Activated CD4-positive, alpha-beta T cell treated with anti-CD3 and anti-CD28 coated beads for 36 hours (primary cell): ENCODE measurements around the gene VSX2. TPM values are rescaled to one million over a fixed set of nuclear protein-coding genes. Genes with fewer than 3 reads are reported as not detected.

ENCODE experiments used
- ATAC-seq: fragments of 200-7000 bp; cut with Tn5 transposase; one replicate; pipeline ENCODE4 v1.10.0; 2021; ENCODE audit warnings: mild to moderate bottlenecking, moderate library complexity
- CTCF ChIA-PET: fragments of 350-600 bp; sonication (Branson Sonifier 250); formaldehyde crosslinking; loops from one replicate; lab custom pipeline; 2021; ENCODE audit warnings: antibody characterized with exemption; lab: Charles Lee
- POLR2A ChIA-PET: fragments of 350-600 bp; sonication (Branson Sonifier 250); formaldehyde crosslinking; loops from one replicate; lab custom pipeline; 2021; ENCODE audit warnings: antibody characterized with exemption, inconsistent platforms; lab: Charles Lee
- DNase-seq: peaks from one replicate; pipeline ENCODE4 v3.0.0-alpha.2; 2020
- H3K27ac Mint-ChIP-seq: one replicate; pipeline ENCODE4 v1.8.0; 2021; ENCODE audit warnings: mixed read lengths
- H3K27me3 Mint-ChIP-seq: one replicate; pipeline ENCODE4 v1.8.0; 2021; ENCODE audit warnings: mixed read lengths
- H3K36me3 Mint-ChIP-seq: one replicate; pipeline ENCODE4 v1.8.0; 2021; ENCODE audit warnings: low read depth, mixed read lengths
- H3K4me1 Mint-ChIP-seq: one replicate; pipeline ENCODE4 v1.8.0; 2021; ENCODE audit warnings: mixed read lengths
- H3K4me3 Mint-ChIP-seq: one replicate; pipeline ENCODE4 v1.8.0; 2021; ENCODE audit warnings: mild to moderate bottlenecking, moderate library complexity, mixed read lengths
- H3K9me3 Mint-ChIP-seq: one replicate; pipeline ENCODE4 v1.8.0; 2021; ENCODE audit warnings: low read depth, mixed read lengths
- intact Hi-C, 2 experiments: fragments of 100-400 bp; cut with DNase I in 1 of 2; cut with micrococcal nuclease in 1 of 2; formaldehyde crosslinking; loops; one replicate each; pipeline versions ENCODE4 v1.14.2 to v1.15.1; 2022 to 2024; cut with DNase I, micrococcal nuclease
- total RNA-seq, 2 experiments: library from RNA; stranded (reverse); gene quantifications; one replicate each; pipeline ENCODE4 v1.2.3, GENCODE V29; 2021

Gene VSX2
- total RNA-seq, 2 experiments from 2014 or later = not detected

- no peaks in the 10 kb centered on the region for H3K9me3 Mint-ChIP-seq
- POLR2A ChIA-PET = no interaction called here
Observed at GRCh38 chr14:74245292-74245691, 6.0 kb downstream of the VSX2 start.

GRCh38 chr14:74246542-74246941, 7.3 kb downstream of the VSX2 start:
- POLR2A ChIA-PET = interaction anchor here (0.6 kb wide), 1 partner anchor 161 kb away, joined by 3 read pairs; no protein-coding TSS in a partner anchor
- intact Hi-C loops = no loop called here
- H3K9me3 Mint-ChIP-seq = no peaks in the 10 kb centered on the region
- ATAC-seq (no peak), DNase-seq (no peak)
- no peaks in the 10 kb centered on the region for H3K36me3 Mint-ChIP-seq
- H3K27me3 Mint-ChIP-seq = peaks cover 62% of the 10 kb centered on the region
- CTCF ChIA-PET = interaction anchor here (0.6 to 2.0 kb wide), 5 partner anchors 10 to 94 kb away, joined by 3 to 9 read pairs (median 4); no protein-coding TSS in a partner anchor
- H3K4me1 Mint-ChIP-seq = peaks cover 10% of the 10 kb centered on the region
- no peak overlapping the region for H3K27ac Mint-ChIP-seq
- H3K4me3 Mint-ChIP-seq = no peak overlapping the region

More at GRCh38 chr14:74245292-74245691, 6.0 kb downstream of the VSX2 start:
- Mint-ChIP-seq H3K4me1 (peaks cover 14% of the 10 kb centered on the region), H3K27me3 (peaks cover 69% of the 10 kb centered on the region), H3K36me3 (no peaks in the 10 kb centered on the region), H3K27ac (no peak overlapping the region), H3K4me3 (no peak overlapping the region)
- CTCF ChIA-PET = interaction anchor here (0.6 to 2.0 kb wide), 3 partner anchors 11 to 53 kb away, joined by 3 to 9 read pairs (median 3); no protein-coding TSS in a partner anchor
- DNase-seq = no peak
- no peak for ATAC-seq
- intact Hi-C loops = no loop called here

DNA sequence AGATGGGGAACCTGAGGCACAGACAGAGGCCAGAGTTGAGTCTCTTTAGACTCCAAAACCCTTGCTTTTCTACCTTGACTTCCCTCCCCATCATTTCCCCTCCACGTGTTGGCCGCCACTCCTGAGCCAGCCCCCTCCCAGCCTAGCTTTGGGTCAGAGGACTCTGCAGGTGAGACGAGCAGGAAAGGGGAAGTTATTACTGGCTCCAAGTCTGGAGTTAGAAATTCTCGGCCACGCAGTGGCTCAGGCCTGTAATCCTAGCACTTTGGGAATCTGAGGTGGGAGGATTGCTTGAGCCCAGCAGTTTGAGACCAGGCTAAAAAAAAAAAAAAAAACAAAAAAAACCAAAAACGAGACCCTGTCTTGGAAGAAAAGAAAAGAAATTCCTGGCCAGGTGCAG, 8.8 kb downstream of the VSX2 start:
- DNase-seq (no peak), ATAC-seq (no peak)
- no peak overlapping the region for H3K27ac Mint-ChIP-seq
- no peaks in the 10 kb centered on the region for H3K36me3 Mint-ChIP-seq
- ChIA-PET POLR2A (no interaction called here), CTCF (interaction anchor here (1.1 kb wide), 1 partner anchor 186 kb away, joined by 4 read pairs; no protein-coding TSS in a partner anchor)
- no peaks in the 10 kb centered on the region for H3K9me3 Mint-ChIP-seq
- H3K4me3 Mint-ChIP-seq = no peak overlapping the region
- intact Hi-C loops = no loop called here
- H3K27me3 Mint-ChIP-seq = peaks cover 51% of the 10 kb centered on the region
- peaks cover 7% of the 10 kb centered on the region for H3K4me1 Mint-ChIP-seq

- POLR2A ChIA-PET = interaction anchor here (0.6 kb wide), 1 partner anchor 298 kb away, joined by 5 read pairs; no protein-coding TSS in a partner anchor
- H3K36me3 Mint-ChIP-seq = no peaks in the 10 kb centered on the region
- no peak overlapping the region for H3K27ac Mint-ChIP-seq
- intact Hi-C loops = no loop called here
- peaks cover 36% of the 10 kb centered on the region for H3K27me3 Mint-ChIP-seq
- ATAC-seq (no peak), DNase-seq (no peak)
- peaks cover 7% of the 10 kb centered on the region for H3K4me1 Mint-ChIP-seq
- H3K4me3 Mint-ChIP-seq = no peak overlapping the region
- H3K9me3 Mint-ChIP-seq = no peaks in the 10 kb centered on the region
- CTCF ChIA-PET = interaction anchor here (0.6 to 3.3 kb wide), 9 partner anchors 9 to 943 kb away, joined by 3 to 12 read pairs (median 3); no protein-coding TSS in a partner anchor
Observed at GRCh38 chr14:74249433-74250375, 10.5 kb downstream of the VSX2 start.

DNA sequence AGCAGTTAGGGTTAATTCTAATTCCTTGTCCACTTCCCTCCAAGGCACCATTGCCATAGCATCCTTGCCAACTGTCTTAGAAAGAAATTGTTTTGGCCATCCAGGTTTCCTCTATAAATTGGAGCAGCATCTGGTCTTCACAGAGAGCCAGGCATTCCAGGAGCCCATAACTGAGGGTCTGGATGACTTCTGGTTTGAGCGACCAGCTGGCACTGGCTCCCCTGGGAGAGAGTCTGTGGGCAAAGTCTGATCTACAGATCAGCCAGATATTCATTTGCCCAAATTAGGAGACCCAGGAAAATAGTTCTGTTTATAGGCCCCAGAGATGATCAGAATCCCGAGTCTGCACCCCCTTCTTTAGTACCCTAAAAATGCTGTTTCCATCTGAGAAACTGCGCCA, 16.0 kb downstream of the VSX2 start:
- Mint-ChIP-seq H3K27ac (no peak overlapping the region), H3K4me1 (peaks cover 13% of the 10 kb centered on the region), H3K9me3 (no peaks in the 10 kb centered on the region), H3K4me3 (no peak overlapping the region), H3K27me3 (peaks cover 9% of the 10 kb centered on the region), H3K36me3 (no peaks in the 10 kb centered on the region)
- intact Hi-C loops = no loop called here
- ChIA-PET POLR2A (no interaction called here), CTCF (interaction anchor here (0.7 to 1.5 kb wide), 3 partner anchors 17 to 776 kb away, joined by 3 to 5 read pairs (median 3); partner anchors contain the start of gene VSX2)
- no peak for DNase-seq
- no peak for ATAC-seq

GRCh38 chr14:74257078-74257940, 18.1 kb downstream of the VSX2 start:
- peak overlapping the region; percentile 42 for H3K27ac Mint-ChIP-seq
- no peaks in the 10 kb centered on the region for H3K36me3 Mint-ChIP-seq
- intact Hi-C loops = loop anchor here in 1 of 2 experiments (1.0 kb wide), 5 partner anchors 40 to 236 kb away; partner anchors contain the start of genes ABCD4, ALDH6A1, ISCA2 and LIN52
- H3K4me3 Mint-ChIP-seq = peak overlapping the region; percentile 69
- ChIA-PET CTCF (interaction anchor here (0.6 to 2.2 kb wide), 14 partner anchors 10 to 157 kb away, joined by 3 to 9 read pairs (median 3); no protein-coding TSS in a partner anchor), POLR2A (no interaction called here)
- no peaks in the 10 kb centered on the region for H3K9me3 Mint-ChIP-seq
- peak; percentile 89 for ATAC-seq
- H3K27me3 Mint-ChIP-seq = peaks cover 3% of the 10 kb centered on the region
- peaks cover 7% of the 10 kb centered on the region for H3K4me1 Mint-ChIP-seq
- DNase-seq = peak; percentile 77

GRCh38 chr14:74257941-74258763, 18.9 kb downstream of the VSX2 start:
- H3K9me3 Mint-ChIP-seq = no peaks in the 10 kb centered on the region
- intact Hi-C loops = loop anchor here in 1 of 2 experiments (1.0 kb wide), 5 partner anchors 41 to 235 kb away; partner anchors contain the start of genes ABCD4, ALDH6A1, ISCA2 and LIN52
- no peak for DNase-seq
- no peak for ATAC-seq
- peaks cover 3% of the 10 kb centered on the region for H3K27me3 Mint-ChIP-seq
- H3K4me3 Mint-ChIP-seq = peak overlapping the region; percentile 69
- peaks cover 7% of the 10 kb centered on the region for H3K4me1 Mint-ChIP-seq
- POLR2A ChIA-PET = interaction anchor here (0.8 kb wide), 1 partner anchor 16 kb away, joined by 3 read pairs; no protein-coding TSS in a partner anchor
- CTCF ChIA-PET = interaction anchor here (0.6 to 2.2 kb wide), 12 partner anchors 8 to 526 kb away, joined by 3 to 9 read pairs (median 3); no protein-coding TSS in a partner anchor
- no peak overlapping the region for H3K27ac Mint-ChIP-seq
- H3K36me3 Mint-ChIP-seq = no peaks in the 10 kb centered on the region

DNA sequence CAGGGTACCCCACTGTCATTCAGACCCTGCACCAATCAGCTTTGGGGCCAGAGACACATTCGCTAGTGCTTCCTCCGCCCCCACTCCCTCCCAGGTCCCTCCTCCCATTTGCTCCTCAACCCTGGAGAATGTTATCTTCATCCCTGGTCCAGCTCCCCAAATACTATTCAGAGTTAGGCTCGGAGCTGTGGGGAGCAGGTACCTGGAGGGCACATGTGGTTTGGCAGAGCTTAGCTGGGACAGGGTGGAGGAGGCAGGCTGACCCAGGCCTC, 19.5 kb downstream of the VSX2 start:
- POLR2A ChIA-PET = interaction anchor here (0.8 kb wide), 1 partner anchor 16 kb away, joined by 3 read pairs; no protein-coding TSS in a partner anchor
- Mint-ChIP-seq H3K4me1 (peaks cover 7% of the 10 kb centered on the region), H3K27me3 (peaks cover 3% of the 10 kb centered on the region), H3K4me3 (no peak overlapping the region), H3K27ac (no peak overlapping the region), H3K36me3 (no peaks in the 10 kb centered on the region), H3K9me3 (no peaks in the 10 kb centered on the region)
- ATAC-seq (no peak), DNase-seq (no peak)
- intact Hi-C loops = no loop called here
- CTCF ChIA-PET = interaction anchor here (0.5 to 1.6 kb wide), 10 partner anchors 8 to 527 kb away, joined by 3 to 4 read pairs (median 3); no protein-coding TSS in a partner anchor

GRCh38 chr14:74259513-74259912, 20.3 kb downstream of the VSX2 start:
- H3K4me3 Mint-ChIP-seq = no peak overlapping the region
- ChIA-PET CTCF (interaction anchor here (0.6 to 1.6 kb wide), 3 partner anchors 13 to 23 kb away, joined by 3 to 4 read pairs (median 3); no protein-coding TSS in a partner anchor), POLR2A (no interaction called here)
- peaks cover 7% of the 10 kb centered on the region for H3K4me1 Mint-ChIP-seq
- DNase-seq (no peak), ATAC-seq (no peak)
- H3K9me3 Mint-ChIP-seq = no peaks in the 10 kb centered on the region
- no peak overlapping the region for H3K27ac Mint-ChIP-seq
- intact Hi-C loops = no loop called here
- H3K36me3 Mint-ChIP-seq = no peaks in the 10 kb centered on the region
- H3K27me3 Mint-ChIP-seq = peaks cover 3% of the 10 kb centered on the region
